Lung (tissue), 12 donors: ENCODE data around the gene DPP9. TPM values are rescaled to one million over a fixed set of nuclear protein-coding genes. Genes with fewer than 3 reads are reported as not detected.

Experiments
- ATAC-seq: fragments of 200-7000 bp; cut with Tn5 transposase; one replicate; pipeline ENCODE4 v1.9.1; 2020; ENCODE audit warnings: moderate number of reproducible peaks; ENCODE audit not compliant: insufficient read depth, low FRiP score
- DNase-seq, 3 donors: peaks; one replicate each; pipeline ENCODE4 v3.0.0-alpha.2; 2013 to 2017
- H3K27ac ChIP-seq, 2 donors: one replicate each; pipeline ENCODE4 v1.5.1; 2013; ENCODE audit warnings: mild to moderate bottlenecking in 2 of 2, moderate library complexity in 2 of 2, control low read depth in 1 of 2, inconsistent platforms in 1 of 2, low read depth in 1 of 2, low read length in 1 of 2
- H3K27me3 ChIP-seq, 3 donors: one replicate each; pipeline ENCODE4 v1.5.1; 2013; ENCODE audit warnings: low read length in 2 of 3; ENCODE audit not compliant: control insufficient read depth in 3 of 3, insufficient read depth in 3 of 3
- H3K36me3 ChIP-seq, 4 donors: one replicate each; pipeline ENCODE4 v1.5.1; 2013; ENCODE audit warnings: low read length in 4 of 4, mild to moderate bottlenecking in 1 of 4, moderate library complexity in 1 of 4; ENCODE audit not compliant: control insufficient read depth in 4 of 4, insufficient read depth in 4 of 4
- H3K4me1 ChIP-seq, 5 donors: one replicate each; pipeline ENCODE4 v1.5.1; 2013; ENCODE audit warnings: low read length in 5 of 5, mild to moderate bottlenecking in 2 of 5, moderate library complexity in 1 of 5; ENCODE audit not compliant: control insufficient read depth in 5 of 5, insufficient read depth in 5 of 5
- H3K4me3 ChIP-seq: one replicate; pipeline ENCODE4 v1.5.1; 2013; ENCODE audit warnings: mild to moderate bottlenecking, control low read depth, moderate library complexity
- H3K9ac ChIP-seq, 2 donors: one replicate each; pipeline ENCODE4 v1.5.1; 2013; ENCODE audit warnings: low read length in 2 of 2, control low read depth in 1 of 2; ENCODE audit not compliant: insufficient read depth in 1 of 2
- H3K9me3 ChIP-seq, 4 donors: one replicate each; pipeline ENCODE4 v1.5.1; 2013; ENCODE audit warnings: low read length in 3 of 4, mild to moderate bottlenecking in 1 of 4, moderate library complexity in 1 of 4; ENCODE audit not compliant: control insufficient read depth in 4 of 4, insufficient read depth in 3 of 4
- WGBS, 2 donors: extraction: QIAGEN DNeasy Blood & Tissue Kit; methylation state at CpG; one replicate each; pipeline ENCODE4 v1.1.7; 2013; 5-methylcytosine and 5-hydroxymethylcytosine counted together
- polyA plus RNA-seq, 2 donors: library from polyadenylated mRNA; stranded (reverse); fragments of 200-250 nt; gene quantifications; one replicate each; pipeline ENCODE4 v1.2.1, GENCODE V29; 2013
- total RNA-seq, 2 donors: library from RNA; depleted of rRNA in 1 of 2; stranded (reverse); fragments of >200 nt in 1 of 2; gene quantifications; one replicate each; pipeline ENCODE4 v1.2.1, GENCODE V29; 2014 to 2021
- TF ChIP-seq, protein P1 (sequence below): IDR thresholded peaks from 2 replicates; pipeline ENCODE4 v1.5.1; 2012; ENCODE audit warnings: mild to moderate bottlenecking; ENCODE audit errors: control extremely low read depth, extremely low read depth
- donor health status: control.
- donor health status: control.
- donor health status: Bipolar disorder and iron deficiency.
- donor health status: healthy.
- donor health status: DM: yes; HTN: yes; CAD: no.

The DPP9 gene
- total and polyA plus RNA-seq, 4 donors: 33.2 to 95.5 (median 43.9) TPM

DNA sequence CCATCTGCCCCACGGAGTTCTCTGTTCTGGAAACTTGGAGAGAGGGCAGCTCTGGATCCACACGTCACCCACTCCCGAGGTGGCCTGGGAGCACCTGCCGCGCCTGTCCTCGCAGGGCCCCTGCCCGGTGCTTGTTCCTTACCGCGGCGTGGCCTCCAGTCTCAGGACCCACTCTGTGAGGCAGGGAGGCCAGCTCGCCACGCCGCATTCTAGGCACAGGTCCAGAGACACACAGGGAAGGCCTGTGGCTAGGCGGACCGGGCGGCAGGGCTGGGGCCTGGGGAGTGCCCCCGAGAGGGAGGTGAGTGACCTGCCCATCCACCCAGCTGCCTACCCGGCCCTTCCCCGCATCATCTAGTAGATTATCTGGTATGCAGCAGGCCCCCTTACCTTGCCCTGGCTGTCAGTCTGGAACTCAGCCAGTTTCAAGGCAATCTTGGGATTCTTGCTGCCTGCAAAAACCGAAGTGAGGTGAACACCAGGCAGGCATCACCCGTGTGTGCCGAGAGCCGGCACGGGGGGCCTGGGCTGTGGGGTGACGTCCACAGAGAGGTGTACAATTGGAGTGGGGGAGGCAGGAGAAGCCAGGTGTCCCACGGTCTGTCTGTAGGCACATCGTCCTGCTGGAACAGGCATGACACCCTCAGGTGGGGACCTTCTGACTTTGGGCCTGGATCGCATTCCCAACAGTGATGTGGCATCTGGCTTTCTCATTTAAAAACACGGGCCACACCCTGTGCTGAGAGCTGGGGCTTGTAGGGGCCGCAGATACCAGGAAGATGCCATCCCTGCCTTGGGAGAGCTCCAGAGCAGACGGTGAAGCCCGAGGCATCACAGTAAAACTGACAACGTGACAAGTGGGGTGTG lies 23.6 kb downstream of the DPP9 start:
- Histone ChIP-seq H3K27ac (no peak overlapping the region), H3K27me3 (no peaks in the 10 kb centered on the region), H3K4me1 (no peaks in the 10 kb centered on the region), H3K4me3 (no peak overlapping the region), H3K9ac (no peak overlapping the region), H3K36me3 (peaks cover 22 to 76% (median 26%) of the 10 kb centered on the region in 4 donors), H3K9me3 (no peaks in the 10 kb centered on the region)
- 90 to 93% methylated on average over 33 of the region's 33 CpGs for WGBS, 2 donors
- no peak for DNase-seq
- no peak for ATAC-seq
- TF ChIP-seq, protein P1, sequence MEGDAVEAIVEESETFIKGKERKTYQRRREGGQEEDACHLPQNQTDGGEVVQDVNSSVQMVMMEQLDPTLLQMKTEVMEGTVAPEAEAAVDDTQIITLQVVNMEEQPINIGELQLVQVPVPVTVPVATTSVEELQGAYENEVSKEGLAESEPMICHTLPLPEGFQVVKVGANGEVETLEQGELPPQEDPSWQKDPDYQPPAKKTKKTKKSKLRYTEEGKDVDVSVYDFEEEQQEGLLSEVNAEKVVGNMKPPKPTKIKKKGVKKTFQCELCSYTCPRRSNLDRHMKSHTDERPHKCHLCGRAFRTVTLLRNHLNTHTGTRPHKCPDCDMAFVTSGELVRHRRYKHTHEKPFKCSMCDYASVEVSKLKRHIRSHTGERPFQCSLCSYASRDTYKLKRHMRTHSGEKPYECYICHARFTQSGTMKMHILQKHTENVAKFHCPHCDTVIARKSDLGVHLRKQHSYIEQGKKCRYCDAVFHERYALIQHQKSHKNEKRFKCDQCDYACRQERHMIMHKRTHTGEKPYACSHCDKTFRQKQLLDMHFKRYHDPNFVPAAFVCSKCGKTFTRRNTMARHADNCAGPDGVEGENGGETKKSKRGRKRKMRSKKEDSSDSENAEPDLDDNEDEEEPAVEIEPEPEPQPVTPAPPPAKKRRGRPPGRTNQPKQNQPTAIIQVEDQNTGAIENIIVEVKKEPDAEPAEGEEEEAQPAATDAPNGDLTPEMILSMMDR: no peak

DNA sequence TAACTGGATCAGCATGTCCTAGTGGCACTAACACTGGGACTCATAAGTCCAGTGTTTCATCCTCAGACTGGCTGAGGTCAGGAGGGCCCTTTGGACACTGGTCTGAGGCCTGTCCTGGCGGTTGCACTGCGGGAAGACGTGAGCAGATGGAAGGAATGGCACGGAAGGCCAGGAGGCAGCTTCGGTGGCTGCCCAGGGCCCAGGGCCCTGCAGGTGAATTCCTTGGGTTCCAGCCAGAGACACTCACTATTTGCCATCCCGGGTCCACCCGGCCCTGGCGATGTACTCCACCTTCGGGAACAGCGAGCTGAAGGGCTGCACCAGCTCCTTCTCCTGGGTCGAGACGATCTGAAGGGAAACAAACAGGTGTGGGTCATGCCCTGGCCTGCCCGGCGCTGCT lies 26.3 kb downstream of the DPP9 start:
- TF ChIP-seq, protein P1: no peak
- no peak overlapping the region for H3K4me3 ChIP-seq
- no peaks in the 10 kb centered on the region for H3K9me3 ChIP-seq
- ATAC-seq: no peak
- no peak overlapping the region for H3K27ac ChIP-seq
- peaks cover 0 to 1% (median 0%) of the 10 kb centered on the region in 5 donors for H3K4me1 ChIP-seq
- 93 to 95% methylated on average over 14 of the region's 14 CpGs for WGBS, 2 donors
- H3K9ac ChIP-seq: no peak overlapping the region
- H3K36me3 ChIP-seq: peaks cover 30 to 85% (median 35%) of the 10 kb centered on the region in 4 donors
- H3K27me3 ChIP-seq: no peaks in the 10 kb centered on the region
- DNase-seq: no peak

DNA sequence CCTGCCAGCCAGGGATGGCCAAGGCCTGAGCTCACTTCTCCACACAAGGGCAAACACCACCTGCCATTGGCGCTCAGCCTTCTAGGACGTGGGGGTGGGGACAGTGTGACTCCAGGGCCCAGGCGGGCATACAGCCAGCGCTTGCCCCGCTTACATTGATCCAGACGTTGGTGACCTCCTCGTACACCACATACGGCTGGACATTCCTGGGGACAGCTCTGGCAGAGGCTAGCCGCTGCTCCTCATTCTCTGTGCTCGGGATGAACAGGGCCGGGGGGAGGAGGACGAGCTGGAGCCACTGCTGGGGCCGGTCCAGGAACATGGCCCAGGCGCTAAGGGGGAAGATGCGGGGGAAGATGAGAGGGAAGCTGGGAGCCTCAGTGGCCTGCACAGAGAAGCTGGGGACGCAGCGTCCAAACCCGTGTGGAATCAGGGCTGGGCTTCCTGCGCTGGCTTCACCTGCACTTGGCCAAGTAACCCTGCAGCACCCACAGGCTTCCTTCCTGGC lies 28.4 kb downstream of the DPP9 start:
- Histone ChIP-seq H3K27me3 (no peaks in the 10 kb centered on the region), H3K4me3 (no peak overlapping the region), H3K27ac (peak overlapping the region in 1 of 2 donors; percentile 4), H3K4me1 (peaks cover 0 to 2% (median 0%) of the 10 kb centered on the region in 5 donors), H3K9me3 (no peaks in the 10 kb centered on the region), H3K36me3 (peaks cover 27 to 78% (median 34%) of the 10 kb centered on the region in 4 donors), H3K9ac (no peak overlapping the region)
- ATAC-seq: no peak
- WGBS, 2 donors: 83 to 90% methylated on average over 16 to 19 of the region's 19 CpGs
- TF ChIP-seq, protein P1: no peak
- DNase-seq: no peak
